Activated CD4-positive, alpha-beta T cell treated with anti-CD3 and anti-CD28 coated beads for 1 hour (primary cell): ENCODE data around the gene ETS1.

Source experiments
- DNase-seq: peaks from one replicate; pipeline ENCODE4 v3.0.0-alpha.2; 2020

ETS1 gene

DNA sequence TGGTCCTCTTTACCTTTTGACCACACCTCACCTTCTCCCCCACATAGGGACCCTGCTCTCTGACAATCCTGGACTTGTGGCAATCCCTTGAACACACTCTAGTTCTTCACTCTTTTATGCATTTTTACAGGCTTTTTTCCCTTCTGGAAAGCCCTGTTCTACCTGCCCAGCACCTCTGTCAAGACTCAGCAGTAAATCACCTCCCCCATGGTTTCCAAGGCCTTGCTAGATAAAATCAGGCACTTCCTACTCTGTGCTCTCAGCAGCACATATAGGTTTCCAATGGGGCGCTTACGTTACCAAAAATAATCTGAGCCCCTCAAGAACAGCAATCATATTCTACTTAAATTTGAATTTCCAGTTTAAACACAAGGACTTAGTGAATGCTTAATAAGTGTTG lies 53.9 kb downstream of the ETS1 start:
- DNase-seq: no peak

- DNase-seq: no peak
Observed at GRCh38 chr11:128532572-128533091, 54.7 kb downstream of the ETS1 start.

- DNase-seq: no peak
Observed at GRCh38 chr11:128532016-128532571, 55.3 kb downstream of the ETS1 start.

DNA sequence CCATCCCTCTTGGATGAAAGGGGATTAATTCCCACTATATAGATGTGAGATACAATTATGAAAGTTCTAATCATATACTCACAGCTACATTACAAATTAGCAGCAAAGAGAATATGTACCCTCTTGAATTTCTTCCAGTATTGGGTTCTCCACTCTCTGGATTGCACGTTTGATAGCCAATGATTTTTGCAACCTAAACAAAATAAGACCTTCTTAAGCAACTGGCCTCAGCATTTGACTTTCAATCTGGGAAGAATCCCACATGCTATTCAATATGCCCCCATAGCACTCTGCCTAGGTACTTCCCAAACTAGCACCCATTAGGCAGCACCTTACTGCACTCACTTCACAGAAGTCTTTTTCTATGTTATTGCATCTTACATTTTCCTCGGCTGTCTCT lies 55.8 kb downstream of the ETS1 start:
- DNase-seq: no peak

DNA sequence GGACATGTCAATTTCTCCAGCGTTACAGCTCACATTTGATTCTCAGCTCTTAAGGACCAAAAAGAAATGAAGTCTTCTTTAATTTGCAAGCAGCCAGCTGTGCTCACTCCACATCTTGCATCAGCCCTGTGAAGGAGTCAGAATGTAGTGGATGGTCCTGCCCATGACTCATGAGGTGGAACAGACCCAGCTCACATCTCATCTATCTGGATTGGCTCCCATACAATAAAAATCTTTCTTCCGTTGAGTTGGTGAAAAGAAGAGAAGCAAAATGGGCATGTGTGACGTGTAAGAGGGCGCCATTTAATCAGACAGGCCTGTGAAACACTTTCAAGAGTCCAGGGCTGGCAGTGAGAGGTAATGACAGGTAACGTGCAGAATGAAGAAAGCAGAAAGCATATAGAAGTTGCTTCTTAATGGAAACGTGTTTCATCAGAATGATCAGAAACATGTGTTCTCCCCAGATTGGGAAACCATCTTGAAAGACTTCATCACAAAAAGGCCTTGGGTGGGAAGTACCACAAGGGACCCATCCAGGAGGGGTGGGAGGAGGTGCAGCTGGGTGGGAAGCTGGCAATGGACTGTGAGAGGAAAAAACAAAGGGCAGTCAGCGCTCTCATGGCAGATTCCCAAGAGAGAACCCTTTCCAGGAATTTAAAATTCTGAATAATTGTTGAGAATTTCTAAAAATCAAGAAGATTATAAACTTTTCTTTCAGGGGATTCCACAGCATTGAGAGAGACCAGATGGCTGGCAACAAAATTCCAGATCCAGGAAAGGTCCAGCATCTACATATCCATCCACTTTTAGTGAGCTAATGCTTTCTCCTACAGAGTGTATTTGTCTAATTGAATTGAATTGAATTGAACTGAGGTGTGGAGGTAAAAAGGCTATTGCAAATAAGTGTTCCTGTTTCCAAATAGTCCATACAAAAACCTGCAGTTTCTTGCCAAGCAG lies 57.0 kb downstream of the ETS1 start:
- no peak for DNase-seq

DNA sequence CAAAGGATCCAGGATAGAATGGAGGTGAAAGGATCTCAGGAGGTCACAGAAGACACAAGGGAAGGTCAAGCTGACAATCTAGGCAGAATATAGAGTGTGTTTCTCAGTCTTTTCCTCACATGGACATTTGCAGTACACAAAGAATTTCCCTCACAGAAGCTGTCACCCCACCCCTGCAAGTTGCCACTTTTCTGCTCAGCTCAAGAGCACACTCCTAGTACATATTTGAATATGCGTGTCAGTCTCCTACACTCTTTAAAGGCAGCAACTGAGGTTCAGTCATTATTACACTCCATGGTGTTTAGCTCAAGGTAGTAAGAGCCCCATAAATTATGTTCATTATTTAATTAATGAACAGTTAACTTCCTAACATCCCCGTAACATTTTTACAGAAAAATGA lies 59.1 kb downstream of the ETS1 start:
- DNase-seq: no peak

DNA sequence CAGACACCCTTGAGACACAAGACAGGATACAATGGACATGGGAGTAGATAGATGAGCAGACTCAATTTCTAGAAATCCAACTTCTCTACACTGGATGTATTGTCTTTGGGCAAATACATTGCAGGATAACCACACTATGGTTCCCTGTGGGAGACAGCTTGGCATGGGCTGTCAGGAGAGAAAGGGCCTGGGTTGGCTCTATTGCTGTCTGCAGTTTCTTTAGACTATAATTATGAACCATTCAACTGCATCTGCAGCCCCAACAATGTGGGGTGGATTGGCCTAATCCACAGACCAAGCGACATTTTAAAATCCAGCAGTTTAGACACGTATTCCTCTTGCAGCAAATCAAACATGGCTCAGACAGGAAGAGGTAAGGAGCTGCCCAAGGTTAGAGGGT lies 60.3 kb downstream of the ETS1 start:
- DNase-seq: no peak

- no peak for DNase-seq
Observed at GRCh38 chr11:128525411-128526243, 61.7 kb downstream of the ETS1 start.

- DNase-seq: no peak
Observed at GRCh38 chr11:128524172-128524571, 63.2 kb downstream of the ETS1 start.

DNA sequence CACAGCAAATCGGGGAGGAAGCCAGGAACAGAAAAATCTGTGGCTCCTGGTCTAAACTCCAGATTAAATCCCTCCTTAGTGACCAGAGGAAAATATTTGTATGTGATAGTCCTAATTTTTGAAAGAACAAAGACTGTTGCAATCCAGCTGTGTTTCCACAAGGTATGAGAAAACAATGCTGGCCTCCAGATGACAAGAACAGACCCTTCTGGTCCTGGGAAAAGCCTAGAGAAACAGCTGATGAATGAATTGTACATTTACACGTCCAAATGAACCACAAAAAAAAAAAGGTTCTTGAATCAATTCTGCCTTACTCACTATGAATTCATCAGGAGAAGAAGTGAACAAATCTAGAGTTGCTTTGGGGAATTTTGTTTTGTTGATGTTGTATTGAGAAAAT lies 63.7 kb downstream of the ETS1 start:
- DNase-seq: no peak

DNA sequence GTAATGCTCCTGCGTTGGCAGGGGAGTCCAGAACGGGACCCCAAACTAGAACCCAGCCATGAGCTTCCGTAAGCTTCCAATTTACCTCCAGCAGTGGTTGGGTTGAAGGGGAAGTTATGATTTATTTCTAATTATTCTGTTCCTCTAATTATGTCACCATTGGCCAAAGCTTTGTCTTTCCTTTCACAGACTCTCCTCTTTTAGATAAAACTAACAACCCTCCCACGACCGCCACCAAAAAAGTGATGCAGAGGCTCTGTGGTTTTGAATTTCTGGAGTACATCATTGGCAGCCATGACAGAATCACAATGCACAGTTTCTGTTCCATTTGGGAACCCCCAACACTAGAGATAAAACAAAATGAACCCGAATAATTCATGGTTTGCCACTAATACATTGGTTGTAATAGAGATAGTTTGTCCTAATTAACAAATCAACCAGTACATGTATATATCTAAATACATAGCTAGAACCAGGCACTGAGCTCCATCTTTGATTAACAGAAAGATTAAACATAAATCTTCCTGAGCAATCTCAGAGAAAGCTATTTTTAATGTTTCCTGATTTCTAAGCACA lies 64.3 kb downstream of the ETS1 start:
- DNase-seq: no peak

DNA sequence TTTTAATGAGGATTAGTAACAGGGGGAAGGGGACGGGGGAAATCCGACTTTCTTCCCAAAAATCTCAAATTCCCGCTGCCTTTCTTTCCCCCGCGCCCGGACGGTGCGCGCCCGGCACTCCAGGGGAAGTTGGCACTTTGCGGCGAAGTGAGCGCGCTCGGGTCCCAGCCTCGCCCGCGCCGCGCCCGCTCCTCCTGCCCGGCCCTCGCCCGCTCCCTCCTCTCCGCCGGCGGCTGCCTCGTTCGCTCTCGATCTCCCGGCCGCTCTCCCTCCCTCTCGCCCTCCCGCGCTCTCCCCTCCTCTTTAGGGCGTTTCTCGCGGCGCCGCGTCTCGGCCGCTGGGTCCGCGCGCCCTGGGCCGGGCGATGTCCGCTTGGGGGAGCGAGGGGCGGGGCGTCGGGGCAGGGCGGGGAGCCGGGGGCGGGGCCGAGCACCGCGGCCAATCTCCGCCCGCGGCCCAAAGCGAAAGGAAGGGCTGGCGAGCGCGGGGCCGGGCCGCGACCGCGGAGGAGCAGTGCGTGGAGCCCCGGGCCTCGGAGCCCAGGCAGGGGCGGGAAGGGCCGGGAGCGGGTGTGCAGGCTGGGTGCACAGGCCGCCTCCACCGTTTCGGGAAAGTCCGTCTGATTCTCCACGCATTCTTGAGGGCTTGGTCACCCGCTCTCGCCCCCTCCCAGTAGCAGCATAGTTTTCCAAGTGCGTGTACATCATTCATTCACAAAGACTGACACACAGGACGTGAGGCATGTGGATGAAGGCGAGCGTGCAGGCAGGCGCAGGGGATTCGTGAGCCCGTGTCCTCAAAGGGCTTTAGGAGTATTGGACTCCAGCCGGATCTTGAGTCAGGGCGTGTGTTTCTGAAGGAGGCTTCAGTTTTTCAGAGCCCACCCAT lies 65.1 kb downstream of the ETS1 start:
- DNase-seq: peak; percentile 80

GRCh38 chr11:128521682-128522054 lies 65.7 kb downstream of the ETS1 start:
- DNase-seq: no peak

- DNase-seq: no peak
Observed at GRCh38 chr11:128520888-128521681, 66.3 kb downstream of the ETS1 start.

DNA sequence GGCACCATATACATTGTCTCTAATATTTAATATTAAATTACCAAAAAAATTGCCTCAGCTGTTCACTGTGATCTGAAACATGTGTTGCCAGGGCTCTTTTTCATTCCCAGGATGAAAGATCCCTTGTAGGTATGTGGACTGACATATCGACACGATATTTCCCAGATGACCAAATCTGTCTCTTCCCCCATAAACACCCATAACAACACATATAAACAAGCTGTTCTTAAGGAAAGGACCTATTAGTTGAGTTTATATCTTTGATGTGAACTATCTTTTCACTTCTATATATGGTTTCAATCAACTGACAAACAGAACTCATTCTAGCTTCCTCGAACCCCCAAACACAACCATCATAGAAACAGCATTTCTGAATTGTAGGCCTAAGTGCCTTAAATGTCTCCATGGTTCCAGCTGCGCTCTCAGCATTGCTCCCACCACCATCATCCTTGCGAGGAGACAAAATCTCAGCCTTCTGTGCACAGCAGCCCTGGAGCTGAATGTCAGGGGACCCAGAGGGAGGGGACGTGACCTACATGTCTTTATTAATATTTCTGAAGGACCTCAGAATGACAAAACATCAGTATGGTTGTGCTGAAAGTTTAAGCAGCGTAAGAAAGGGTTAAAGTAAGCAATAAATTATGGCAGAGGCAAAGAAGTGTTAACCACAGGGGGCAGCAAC lies 67.0 kb downstream of the ETS1 start:
- DNase-seq: no peak

GRCh38 chr11:128519338-128519737 lies 68.0 kb downstream of the ETS1 start:
- DNase-seq: no peak

- no peak for DNase-seq
Observed at GRCh38 chr11:128518493-128519207, 68.7 kb downstream of the ETS1 start.

DNA sequence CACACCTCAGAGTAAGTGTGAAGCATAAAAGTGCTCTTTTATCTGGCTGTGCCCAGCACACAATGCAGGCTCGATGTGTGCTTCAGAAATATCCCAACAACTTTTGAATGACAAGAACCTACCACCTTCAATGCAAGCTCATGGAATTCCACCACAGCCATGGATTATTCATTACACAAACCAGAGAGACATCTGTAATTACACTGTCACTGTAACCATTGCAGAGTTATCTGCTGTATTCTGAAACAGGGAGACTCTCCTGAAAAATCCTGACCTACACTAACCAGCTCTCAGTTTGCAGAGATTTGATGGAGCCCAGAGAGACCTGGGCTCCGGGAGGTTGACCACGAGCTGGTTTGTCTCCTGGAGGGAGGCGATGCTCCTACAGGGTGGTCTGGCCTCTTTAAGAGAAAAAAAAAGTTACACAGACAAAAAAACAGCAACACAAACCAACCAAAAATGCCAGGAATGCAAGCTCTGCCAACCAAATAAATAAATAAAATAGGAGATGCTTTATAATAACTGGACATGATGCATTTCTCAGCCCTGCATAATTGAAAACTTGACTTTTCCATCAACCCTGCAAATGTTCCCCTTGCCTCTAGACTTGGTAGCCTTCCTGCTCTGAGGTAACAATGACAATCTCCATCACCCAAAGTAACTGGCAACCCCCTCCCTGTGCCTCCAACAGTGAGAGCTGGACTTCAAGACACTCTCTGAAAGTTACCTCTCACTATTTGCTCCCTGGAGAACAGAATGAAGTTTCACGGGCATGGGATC lies 69.7 kb downstream of the ETS1 start:
- DNase-seq: no peak

DNA sequence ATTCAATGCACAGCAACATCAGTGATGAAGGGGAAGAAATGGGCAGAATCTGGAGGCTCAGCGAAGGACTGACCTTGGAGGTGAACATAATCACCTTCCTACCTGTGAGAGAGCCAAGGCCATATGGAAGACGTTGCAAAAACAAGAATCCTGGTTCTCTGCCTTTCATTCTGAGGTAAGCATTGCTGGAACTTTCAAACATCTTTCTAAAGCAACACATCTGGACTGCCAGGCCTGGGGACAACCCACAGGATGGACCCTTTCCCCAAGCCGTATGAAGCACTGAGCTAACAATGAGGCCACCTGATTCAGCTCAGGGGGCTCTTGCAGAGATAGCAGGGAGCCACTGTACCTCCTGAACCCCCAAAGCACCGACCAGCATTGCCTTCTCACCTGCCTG lies 70.5 kb downstream of the ETS1 start:
- DNase-seq: no peak
